HepG2 (cell line): ENCODE results near the gene RGS19. TPM values are rescaled to one million over a fixed set of nuclear protein-coding genes. Genes with fewer than 3 reads are reported as not detected.

Experiments used
- BRCA1 ChIP-seq: sonication (generic); formaldehyde crosslinking; IDR thresholded peaks from 2 replicates; pipeline ENCODE4 v1.4.0; 2020; ENCODE audit warnings: missing genetic modification reagents
- NCOA5 ChIP-seq: sonication (generic); formaldehyde crosslinking; IDR thresholded peaks from 2 replicates; pipeline ENCODE4 v1.4.0; 2020; ENCODE audit warnings: missing genetic modification reagents
- NCOR1 ChIP-seq: fragments of 200-600 bp; sonication (generic); IDR thresholded peaks from 2 replicates; pipeline ENCODE4 v1.7.0; 2017; ENCODE audit warnings: antibody characterized with exemption, low read length, borderline replicate concordance
- RCOR2 ChIP-seq: IDR thresholded peaks from 2 replicates; pipeline ENCODE4 v1.6.1; 2016; ENCODE audit warnings: missing biosample characterization, missing genetic modification reagents
- SMAD9 ChIP-seq: sonication (generic); formaldehyde crosslinking; IDR thresholded peaks from 2 replicates; pipeline ENCODE4 v1.5.1; 2020; ENCODE audit warnings: mild to moderate bottlenecking, missing genetic modification reagents
- SRSF4 ChIP-seq: fragments of 200-400 bp; formaldehyde crosslinking; IDR thresholded peaks from one replicate; pipeline ENCODE4 v1.6.1; 2018; ENCODE audit warnings: mild to moderate bottlenecking, low read depth, low read length, moderate library complexity; ENCODE audit not compliant: poor library complexity, severe bottlenecking
- ZMAT3 ChIP-seq: sonication (generic); formaldehyde crosslinking; conservative IDR thresholded peaks from 2 replicates; pipeline ENCODE4 v1.7.0; 2021; ENCODE audit warnings: missing genetic modification reagents
- ZNF225 ChIP-seq: sonication (generic); formaldehyde crosslinking; IDR thresholded peaks from 2 replicates; pipeline ENCODE4 v1.4.0; 2020; ENCODE audit warnings: mild to moderate bottlenecking, missing genetic modification reagents
- ZNF235 ChIP-seq: sonication (generic); formaldehyde crosslinking; IDR thresholded peaks from 2 replicates; pipeline ENCODE4 v1.8.1; 2023; ENCODE audit warnings: mild to moderate bottlenecking, missing genetic modification reagents, borderline replicate concordance
- ZNF713 ChIP-seq: sonication (generic); formaldehyde crosslinking; IDR thresholded peaks from 2 replicates; pipeline ENCODE4 v1.4.0; 2020; ENCODE audit warnings: mild to moderate bottlenecking, missing genetic modification reagents
- polyA plus RNA-seq, 8 experiments: library from polyadenylated mRNA; depleted of rRNA in 3 of 8; stranded (reverse) in 7 of 8; unstranded in 1 of 8; fragments of >200 nt; fragmentation: Illumina TruSeq in 4 of 8; extraction: Trizol in 4 of 8; gene quantifications; 2 replicates each; pipeline versions ENCODE4 v1.2.1 to v1.2.3, GENCODE V29; 2011 to 2016; ENCODE audit warnings: low read depth in 4 of 8, missing spikeins in 1 of 8, mixed read lengths in 1 of 8; ENCODE audit not compliant: insufficient read depth in 1 of 8
- total RNA-seq, 5 experiments: library from RNA; depleted of rRNA; stranded (reverse); fragments of >200 nt; fragmentation: Illumina TruSeq; extraction: Trizol; gene quantifications; 2 replicates each; pipeline ENCODE4 v1.2.3, GENCODE V29; 2016; ENCODE audit warnings: low read depth in 1 of 5
- TF ChIP-seq, protein P1 (sequence below): IDR thresholded peaks from 2 replicates; pipeline ENCODE4 v1.6.1; 2016; ENCODE audit warnings: low read depth, borderline replicate concordance
- TF ChIP-seq, protein P2 (sequence below): sonication (generic); formaldehyde crosslinking; IDR thresholded peaks from 2 replicates; pipeline ENCODE4 v1.4.0; 2020; ENCODE audit warnings: missing genetic modification reagents
- TF ChIP-seq, protein P3 (sequence below): sonication (generic); formaldehyde crosslinking; conservative IDR thresholded peaks from 2 replicates; pipeline ENCODE4 v1.4.0; 2020; ENCODE audit warnings: missing genetic modification reagents
- TF ChIP-seq, protein P4 (sequence below): sonication (generic); formaldehyde crosslinking; IDR thresholded peaks from 2 replicates; pipeline ENCODE4 v1.4.0; 2020; ENCODE audit warnings: mild to moderate bottlenecking, missing genetic modification reagents
- TF ChIP-seq, protein P5 (sequence below): sonication (generic); formaldehyde crosslinking; IDR thresholded peaks from 2 replicates; pipeline ENCODE4 v1.8.1; 2023; ENCODE audit warnings: mild to moderate bottlenecking, missing genetic modification reagents

The RGS19 gene
- total and polyA plus RNA-seq, 2 of the 13 experiments (the other 11 are each of a cell fraction or from before 2014, with no cell fraction given): 10.7 to 11.9 TPM

DNA sequence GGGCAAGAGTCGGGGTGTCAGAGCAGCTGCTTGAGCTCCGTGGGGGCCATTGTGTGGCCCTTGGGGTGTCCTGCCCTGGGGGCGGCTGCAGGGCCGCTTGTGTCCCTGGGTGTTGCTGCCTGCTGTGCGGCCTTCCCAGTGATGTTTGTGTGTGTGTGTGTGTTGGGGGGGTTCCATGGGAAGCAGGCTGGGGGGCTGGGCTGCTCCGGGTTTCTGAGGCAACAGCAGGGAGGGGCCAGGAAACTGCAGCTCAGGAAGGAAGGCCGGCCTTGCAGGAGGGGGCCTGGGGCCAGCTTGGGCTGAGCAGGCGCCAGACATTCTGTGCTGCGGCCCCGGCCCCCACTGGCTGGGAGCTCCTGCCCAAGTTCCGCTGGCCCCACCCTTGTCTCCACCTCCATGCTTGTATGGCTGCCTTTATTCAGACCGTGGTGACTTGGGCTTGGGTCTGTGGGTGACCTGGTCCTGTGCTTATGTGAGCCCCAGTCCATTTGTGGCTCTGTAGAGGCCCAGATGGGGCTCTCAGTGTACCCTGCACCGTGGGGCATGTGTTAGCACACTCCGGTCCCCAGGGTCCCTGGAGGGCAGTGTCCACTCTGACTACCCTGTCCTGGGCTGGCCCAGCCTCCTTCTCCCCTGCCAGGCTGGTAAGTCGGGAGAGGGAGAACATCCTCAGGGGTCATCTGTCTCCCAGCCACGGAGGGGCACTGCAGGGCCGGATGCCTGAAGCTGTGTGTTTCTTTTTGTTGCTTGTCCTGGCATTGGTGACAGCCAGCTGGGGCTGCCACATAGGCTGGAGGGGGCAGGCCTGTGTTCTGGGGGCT is 25.3 kb downstream of the RGS19 start (continued):
- TF ChIP-seq, protein P1, sequence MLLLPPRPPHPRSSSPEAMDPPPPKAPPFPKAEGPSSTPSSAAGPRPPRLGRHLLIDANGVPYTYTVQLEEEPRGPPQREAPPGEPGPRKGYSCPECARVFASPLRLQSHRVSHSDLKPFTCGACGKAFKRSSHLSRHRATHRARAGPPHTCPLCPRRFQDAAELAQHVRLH (CRISPR knock-in tag): peak; percentile 98; the same call in 1 of the 2 replicates
- TF ChIP-seq, protein P2, sequence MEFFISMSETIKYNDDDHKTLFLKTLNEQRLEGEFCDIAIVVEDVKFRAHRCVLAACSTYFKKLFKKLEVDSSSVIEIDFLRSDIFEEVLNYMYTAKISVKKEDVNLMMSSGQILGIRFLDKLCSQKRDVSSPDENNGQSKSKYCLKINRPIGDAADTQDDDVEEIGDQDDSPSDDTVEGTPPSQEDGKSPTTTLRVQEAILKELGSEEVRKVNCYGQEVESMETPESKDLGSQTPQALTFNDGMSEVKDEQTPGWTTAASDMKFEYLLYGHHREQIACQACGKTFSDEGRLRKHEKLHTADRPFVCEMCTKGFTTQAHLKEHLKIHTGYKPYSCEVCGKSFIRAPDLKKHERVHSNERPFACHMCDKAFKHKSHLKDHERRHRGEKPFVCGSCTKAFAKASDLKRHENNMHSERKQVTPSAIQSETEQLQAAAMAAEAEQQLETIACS (CRISPR knock-in tag): no peak
- TF ChIP-seq, protein P3, sequence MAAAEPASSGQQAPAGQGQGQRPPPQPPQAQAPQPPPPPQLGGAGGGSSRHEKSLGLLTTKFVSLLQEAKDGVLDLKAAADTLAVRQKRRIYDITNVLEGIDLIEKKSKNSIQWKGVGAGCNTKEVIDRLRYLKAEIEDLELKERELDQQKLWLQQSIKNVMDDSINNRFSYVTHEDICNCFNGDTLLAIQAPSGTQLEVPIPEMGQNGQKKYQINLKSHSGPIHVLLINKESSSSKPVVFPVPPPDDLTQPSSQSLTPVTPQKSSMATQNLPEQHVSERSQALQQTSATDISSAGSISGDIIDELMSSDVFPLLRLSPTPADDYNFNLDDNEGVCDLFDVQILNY (CRISPR knock-in tag): no peak
- TF ChIP-seq SMAD9 (0 out of 2 replicates have a peak, but pooled peaks have one; percentile 49), ZMAT3 (CRISPR knock-in tag) (peak; percentile 91; the same call in 1 of the 2 replicates), ZNF235 (CRISPR knock-in tag) (no peak), RCOR2 (CRISPR knock-in tag) (peak; percentile 67; the same call in 1 of the 2 replicates), ZNF713 (CRISPR knock-in tag) (peak; percentile 66; the same call in 1 of the 2 replicates), BRCA1 (no peak; the same call in 1 of the 2 replicates), ZNF225 (CRISPR knock-in tag) (no peak), NCOR1 (peak; percentile 17; the same call in 1 of the 2 replicates), NCOA5 (CRISPR knock-in tag) (no peak), SRSF4 (no peak)
- TF ChIP-seq, protein P4, sequence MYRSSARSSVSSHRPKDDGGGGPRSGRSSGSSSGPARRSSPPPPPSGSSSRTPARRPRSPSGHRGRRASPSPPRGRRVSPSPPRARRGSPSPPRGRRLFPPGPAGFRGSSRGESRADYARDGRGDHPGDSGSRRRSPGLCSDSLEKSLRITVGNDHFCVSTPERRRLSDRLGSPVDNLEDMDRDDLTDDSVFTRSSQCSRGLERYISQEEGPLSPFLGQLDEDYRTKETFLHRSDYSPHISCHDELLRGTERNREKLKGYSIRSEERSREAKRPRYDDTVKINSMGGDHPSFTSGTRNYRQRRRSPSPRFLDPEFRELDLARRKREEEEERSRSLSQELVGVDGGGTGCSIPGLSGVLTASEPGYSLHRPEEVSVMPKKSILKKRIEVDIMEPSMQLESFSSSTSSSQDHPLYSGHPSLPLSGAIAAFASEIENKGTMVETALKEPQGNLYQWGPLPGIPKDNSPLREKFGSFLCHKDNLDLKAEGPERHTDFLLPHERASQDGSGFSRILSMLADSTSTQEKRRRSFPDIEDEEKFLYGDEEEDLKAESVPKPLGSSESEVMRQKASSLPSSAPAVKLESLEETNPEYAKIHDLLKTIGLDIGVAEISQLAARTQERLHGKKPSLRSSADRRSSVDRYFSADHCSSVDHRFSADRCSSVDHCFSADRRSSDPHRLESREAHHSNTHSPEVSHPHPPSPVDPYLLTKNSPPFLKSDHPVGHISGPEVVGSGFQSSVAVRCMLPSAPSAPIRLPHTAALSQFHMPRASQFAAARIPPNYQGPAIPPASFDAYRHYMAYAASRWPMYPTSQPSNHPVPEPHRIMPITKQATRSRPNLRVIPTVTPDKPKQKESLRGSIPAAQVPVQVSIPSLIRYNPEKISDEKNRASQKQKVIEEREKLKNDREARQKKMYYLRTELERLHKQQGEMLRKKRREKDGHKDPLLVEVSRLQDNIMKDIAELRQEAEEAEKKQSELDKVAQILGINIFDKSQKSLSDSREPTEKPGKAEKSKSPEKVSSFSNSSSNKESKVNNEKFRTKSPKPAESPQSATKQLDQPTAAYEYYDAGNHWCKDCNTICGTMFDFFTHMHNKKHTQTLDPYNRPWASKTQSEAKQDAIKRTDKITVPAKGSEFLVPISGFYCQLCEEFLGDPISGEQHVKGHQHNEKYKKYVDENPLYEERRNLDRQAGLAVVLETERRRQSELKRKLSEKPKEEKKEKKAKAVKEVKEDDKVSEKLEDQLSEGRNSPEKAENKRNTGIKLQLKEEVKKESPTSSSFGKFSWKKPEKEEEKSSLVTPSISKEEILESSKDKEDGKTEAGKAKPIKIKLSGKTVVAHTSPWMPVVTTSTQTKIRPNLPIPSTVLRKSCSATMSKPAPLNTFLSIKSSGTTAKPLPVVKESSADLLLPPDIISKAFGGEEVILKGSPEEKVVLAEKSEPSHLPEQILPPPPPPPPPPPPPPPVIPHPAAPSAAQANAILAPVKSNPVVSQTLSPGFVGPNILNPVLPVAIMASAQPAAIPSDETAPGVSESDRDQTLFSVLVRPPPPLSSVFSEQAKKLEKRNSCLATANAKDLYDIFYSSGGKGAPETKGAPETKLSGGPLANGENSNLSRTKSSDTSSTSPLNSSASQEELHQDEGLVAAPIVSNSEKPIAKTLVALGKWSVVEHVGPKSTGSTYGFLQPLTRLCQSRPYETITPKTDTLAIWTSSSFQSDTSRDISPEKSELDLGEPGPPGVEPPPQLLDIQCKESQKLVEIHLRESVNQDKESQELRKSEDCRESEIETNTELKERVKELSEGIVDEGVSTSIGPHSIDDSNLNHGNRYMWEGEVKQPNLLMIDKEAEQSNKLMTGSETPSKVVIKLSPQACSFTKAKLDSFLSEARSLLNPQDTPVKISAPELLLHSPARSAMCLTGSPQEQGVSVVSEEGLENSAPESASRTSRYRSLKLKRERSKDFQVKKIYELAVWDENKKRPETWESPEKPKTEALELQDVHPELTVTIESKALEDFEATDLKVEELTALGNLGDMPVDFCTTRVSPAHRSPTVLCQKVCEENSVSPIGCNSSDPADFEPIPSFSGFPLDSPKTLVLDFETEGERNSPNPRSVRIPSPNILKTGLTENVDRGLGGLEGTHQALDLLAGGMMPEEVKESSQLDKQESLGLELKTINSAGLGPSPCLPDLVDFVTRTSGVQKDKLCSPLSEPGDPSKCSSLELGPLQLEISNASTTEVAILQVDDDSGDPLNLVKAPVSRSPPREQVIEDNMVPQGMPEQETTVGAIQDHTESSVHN: 0 out of 2 replicates have a peak, but pooled peaks have one; percentile 72
- TF ChIP-seq, protein P5, sequence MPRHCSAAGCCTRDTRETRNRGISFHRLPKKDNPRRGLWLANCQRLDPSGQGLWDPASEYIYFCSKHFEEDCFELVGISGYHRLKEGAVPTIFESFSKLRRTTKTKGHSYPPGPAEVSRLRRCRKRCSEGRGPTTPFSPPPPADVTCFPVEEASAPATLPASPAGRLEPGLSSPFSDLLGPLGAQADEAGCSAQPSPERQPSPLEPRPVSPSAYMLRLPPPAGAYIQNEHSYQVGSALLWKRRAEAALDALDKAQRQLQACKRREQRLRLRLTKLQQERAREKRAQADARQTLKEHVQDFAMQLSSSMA (CRISPR knock-in tag): peak; percentile 82
